Uterus (tissue), 4 donors: ENCODE results near the gene ACOT9. TPM values are rescaled to one million over a fixed set of nuclear protein-coding genes. Genes with fewer than 3 reads are reported as not detected.

ENCODE experiments used
- DNase-seq, 2 donors: peaks; one replicate each; pipeline ENCODE4 v3.0.0-alpha.2; 2019 to 2020
- H3K27ac ChIP-seq, 2 donors: fragments of 200-600 bp; sonication (generic); 1 replicate in 1 of 2; 2 replicates in 1 of 2; pipeline ENCODE4 v1.5.1; 2016 to 2018
- H3K27me3 ChIP-seq, 2 donors: fragments of 200-600 bp; sonication (generic); one replicate each; pipeline ENCODE4 v1.5.1; 2018 to 2019; ENCODE audit warnings: control low read depth in 1 of 2
- H3K36me3 ChIP-seq, 2 donors: fragments of 200-600 bp; sonication (generic); one replicate each; pipeline ENCODE4 v1.5.1; 2019; ENCODE audit warnings: control low read depth in 1 of 2
- H3K4me1 ChIP-seq, 2 donors: fragments of 200-600 bp; sonication (generic); one replicate each; pipeline ENCODE4 v1.5.1; 2018 to 2019; ENCODE audit warnings: control low read depth in 1 of 2
- H3K4me3 ChIP-seq, 2 donors: fragments of 200-600 bp; sonication (generic); 1 replicate in 1 of 2; 2 replicates in 1 of 2; pipeline ENCODE4 v1.5.1; 2018 to 2019; ENCODE audit warnings: mild to moderate bottlenecking in 1 of 2
- H3K9me3 ChIP-seq, 2 donors: fragments of 200-600 bp; sonication (generic); one replicate each; pipeline ENCODE4 v1.5.1; 2019; ENCODE audit warnings: control low read depth in 1 of 2
- CTCF ChIP-seq, 4 experiments: fragments of 200-600 bp in 2 of 4; fragments of 450-650 bp in 2 of 4; sonication (generic) in 2 of 4; IDR thresholded peaks; one replicate each; pipeline ENCODE4 v1.5.1; 2016 to 2019; ENCODE audit warnings: antibody characterized with exemption in 4 of 4, mild to moderate bottlenecking in 2 of 4, moderate library complexity in 1 of 4
- POLR2A ChIP-seq, 2 donors: fragments of 450-650 bp; IDR thresholded peaks; one replicate each; pipeline ENCODE4 v1.6.1; 2016; ENCODE audit warnings: antibody characterized with exemption in 2 of 2, mild to moderate bottlenecking in 1 of 2, moderate library complexity in 1 of 2
- intact Hi-C: fragments of 100-400 bp; cut with DNase I; formaldehyde crosslinking; loops from one replicate; pipeline ENCODE4 v1.15.1; 2023; ENCODE audit warnings: low total_unique reads
- small RNA-seq: library from RNA; depleted of rRNA; stranded (forward); fragments of <200 nt; gene quantifications from one replicate; pipeline ENCODE3, GENCODE V24; 2016
- total RNA-seq, 4 donors: library from RNA; depleted of rRNA in 3 of 4; stranded (reverse); fragments of >200 nt in 3 of 4; gene quantifications; one replicate each; pipeline versions ENCODE4 v1.1.0 to v1.2.4, GENCODE V29; 2014 to 2023
- donor health status: DM: yes; HTN: yes; CAD: no.

The ACOT9 gene
- total RNA-seq, 4 donors from 2014 or later: 21.2 to 54.1 (median 44.4) TPM

- intact Hi-C loops: no loop called here
- H3K4me1 ChIP-seq: no peaks in the 10 kb centered on the region
- H3K27me3 ChIP-seq: no peaks in the 10 kb centered on the region
- DNase-seq: no peak
- TF ChIP-seq POLR2A (IDR thresholded peaks at IDR 0.05) (no peak), CTCF (IDR thresholded peaks at IDR 0.05) (no peak)
- H3K36me3 ChIP-seq: no peaks in the 10 kb centered on the region
- H3K27ac ChIP-seq: no peak overlapping the region
- no peaks in the 10 kb centered on the region for H3K9me3 ChIP-seq
- no peak overlapping the region for H3K4me3 ChIP-seq
Observed at GRCh38 chrX:23659339-23659738, 83.7 kb downstream of the ACOT9 start.

- H3K4me1 ChIP-seq: no peaks in the 10 kb centered on the region
- no peak for DNase-seq
- no peaks in the 10 kb centered on the region for H3K36me3 ChIP-seq
- peak overlapping the region in 1 of 2 donors; percentile 59 for H3K27ac ChIP-seq
- no peak for TF ChIP-seq CTCF (IDR thresholded peaks at IDR 0.05)
- TF ChIP-seq POLR2A (IDR thresholded peaks at IDR 0.05): no peak
- H3K27me3 ChIP-seq: no peaks in the 10 kb centered on the region
- no peaks in the 10 kb centered on the region for H3K9me3 ChIP-seq
- intact Hi-C loops: no loop called here
- H3K4me3 ChIP-seq: no peak overlapping the region
Observed at GRCh38 chrX:23656684-23657083, 86.4 kb downstream of the ACOT9 start.

GRCh38 chrX:23656091-23656490 is 87.0 kb downstream of the ACOT9 start:
- Histone ChIP-seq H3K9me3 (no peaks in the 10 kb centered on the region), H3K4me3 (no peak overlapping the region), H3K36me3 (no peaks in the 10 kb centered on the region), H3K27ac (peak overlapping the region in 1 of 2 donors; percentile 59), H3K27me3 (no peaks in the 10 kb centered on the region), H3K4me1 (no peaks in the 10 kb centered on the region)
- DNase-seq: no peak
- intact Hi-C loops: no loop called here
- TF ChIP-seq CTCF (IDR thresholded peaks at IDR 0.05) (no peak), POLR2A (IDR thresholded peaks at IDR 0.05) (no peak)

Small RNAs within 50 kb of the gene (small RNA-seq; reads per million reads assigned to genes)
- not detected for gene RF00019

Other genes with a start within 250 kb of the ACOT9 start
- gene PRDX4, start 75.8 kb downstream of the ACOT9 start, total RNA-seq: 100 to 1,000 TPM in 2 of 4 donors, 10 to 100 TPM in 2; 39.7 to 151 (median 97.2) TPM
- 100 to 1,000 TPM; 116 to 358 (median 220) TPM for gene SAT1, start 39.9 kb upstream of the ACOT9 start, total RNA-seq
- gene APOO, start 164.7 kb upstream of the ACOT9 start, total RNA-seq: 10 to 100 TPM in 3 of 4 donors, 1 to 10 TPM in 1; 2.0 to 21.9 (median 11.2) TPM
- gene CXorf58, start 164.7 kb upstream of the ACOT9 start, total RNA-seq: under 1 TPM in 2 of 4 donors, not detected in 2; 0.14 to 0.29 TPM